Measurements from ENCODE around the gene SOX13. TPM values are rescaled to one million over a fixed set of nuclear protein-coding genes. Genes with fewer than 3 reads are reported as not detected.
A peak's percentile ranks its signal among the peaks of the same experiment; 100 is the strongest.

The SOX13 gene
- total RNA-seq: 1 to 10 TPM; 1.9 to 3.9 TPM

- H3K36me3 Mint-ChIP-seq (ENCODE audit: insufficient read depth in 2 of 2): peaks cover 0 to under 1% of the 10 kb centered on the region in 2 donors
- peak; percentile 71 to 76 for ATAC-seq (replicated peaks in 1 of 2)
- H3K27ac Mint-ChIP-seq: no peak within 1 kb of the TSS
- H3K4me3 Mint-ChIP-seq: peak within 1 kb of the TSS; percentile 87 to 88
- peak; percentile 31 to 37 for DNase-seq
- H3K27me3 Mint-ChIP-seq (ENCODE audit: low read depth): peaks cover 63% of the 10 kb centered on the region
- H3K4me1 Mint-ChIP-seq (ENCODE audit: low read depth): peaks cover 12% of the 10 kb centered on the region
- H3K9me3 Mint-ChIP-seq: no peaks in the 10 kb centered on the region
Observed at GRCh38 chr1:204072931-204073836, at the start of gene SOX13. Gene SOX13 (plus strand): TSS chr1:204073115. CDS start chr1:204112916, 39,801 bp downstream.

GRCh38 chr1:204025917-204026707 is 46.8 kb upstream of the SOX13 start:
- H3K4me1 Mint-ChIP-seq (ENCODE audit: low read depth): no peaks in the 10 kb centered on the region
- ATAC-seq (replicated peaks in 1 of 2) (no peak), DNase-seq (no peak)
- no peak overlapping the region for H3K27ac Mint-ChIP-seq
- peaks cover 17% of the 10 kb centered on the region for H3K27me3 Mint-ChIP-seq (ENCODE audit: low read depth)
- H3K36me3 Mint-ChIP-seq (ENCODE audit: insufficient read depth in 2 of 2): no peaks in the 10 kb centered on the region
- no peaks in the 10 kb centered on the region for H3K9me3 Mint-ChIP-seq
- no peak overlapping the region for H3K4me3 Mint-ChIP-seq

GRCh38 chr1:204027446-204027845 is 45.5 kb upstream of the SOX13 start:
- Mint-ChIP-seq H3K27ac (no peak overlapping the region), H3K9me3 (no peaks in the 10 kb centered on the region), H3K4me1 (ENCODE audit: low read depth) (no peaks in the 10 kb centered on the region), H3K36me3 (ENCODE audit: insufficient read depth in 2 of 2) (no peaks in the 10 kb centered on the region), H3K27me3 (ENCODE audit: low read depth) (peaks cover 17% of the 10 kb centered on the region), H3K4me3 (no peak overlapping the region)
- ATAC-seq (replicated peaks in 1 of 2): no peak
- no peak for DNase-seq

- Mint-ChIP-seq H3K27ac (no peak overlapping the region), H3K4me3 (no peak overlapping the region), H3K27me3 (ENCODE audit: low read depth) (peaks cover 17% of the 10 kb centered on the region), H3K36me3 (ENCODE audit: insufficient read depth in 2 of 2) (no peaks in the 10 kb centered on the region), H3K9me3 (no peaks in the 10 kb centered on the region), H3K4me1 (ENCODE audit: low read depth) (no peaks in the 10 kb centered on the region)
- no peak for ATAC-seq (replicated peaks in 1 of 2)
- no peak for DNase-seq
Observed at GRCh38 chr1:204029016-204029415, 43.9 kb upstream of the SOX13 start.

GRCh38 chr1:204031098-204031710 is 41.7 kb upstream of the SOX13 start:
- ATAC-seq (replicated peaks in 1 of 2) (no peak), DNase-seq (no peak)
- Mint-ChIP-seq H3K27ac (no peak overlapping the region), H3K36me3 (ENCODE audit: insufficient read depth in 2 of 2) (no peaks in the 10 kb centered on the region), H3K4me1 (ENCODE audit: low read depth) (no peaks in the 10 kb centered on the region), H3K27me3 (ENCODE audit: low read depth) (peaks cover 10% of the 10 kb centered on the region), H3K9me3 (no peaks in the 10 kb centered on the region), H3K4me3 (no peak overlapping the region)

GRCh38 chr1:204032642-204033235 is 40.2 kb upstream of the SOX13 start:
- H3K27ac Mint-ChIP-seq: no peak overlapping the region
- H3K27me3 Mint-ChIP-seq (ENCODE audit: low read depth): no peaks in the 10 kb centered on the region
- H3K36me3 Mint-ChIP-seq (ENCODE audit: insufficient read depth in 2 of 2): no peaks in the 10 kb centered on the region
- H3K4me3 Mint-ChIP-seq: no peak overlapping the region
- DNase-seq (no peak), ATAC-seq (replicated peaks in 1 of 2) (no peak)
- no peaks in the 10 kb centered on the region for H3K4me1 Mint-ChIP-seq (ENCODE audit: low read depth)
- no peaks in the 10 kb centered on the region for H3K9me3 Mint-ChIP-seq

- H3K27ac Mint-ChIP-seq: no peak overlapping the region
- no peak overlapping the region for H3K4me3 Mint-ChIP-seq
- H3K9me3 Mint-ChIP-seq: no peaks in the 10 kb centered on the region
- no peaks in the 10 kb centered on the region for H3K36me3 Mint-ChIP-seq (ENCODE audit: insufficient read depth in 2 of 2)
- H3K27me3 Mint-ChIP-seq (ENCODE audit: low read depth): no peaks in the 10 kb centered on the region
- DNase-seq: no peak
- H3K4me1 Mint-ChIP-seq (ENCODE audit: low read depth): no peaks in the 10 kb centered on the region
- no peak for ATAC-seq (replicated peaks in 1 of 2)
Observed at GRCh38 chr1:204033306-204033705, 39.6 kb upstream of the SOX13 start.

GRCh38 chr1:204036882-204037655 is 35.8 kb upstream of the SOX13 start:
- Mint-ChIP-seq H3K9me3 (no peaks in the 10 kb centered on the region), H3K27me3 (ENCODE audit: low read depth) (no peaks in the 10 kb centered on the region), H3K4me1 (ENCODE audit: low read depth) (no peaks in the 10 kb centered on the region), H3K27ac (no peak overlapping the region), H3K36me3 (ENCODE audit: insufficient read depth in 2 of 2) (no peaks in the 10 kb centered on the region), H3K4me3 (no peak overlapping the region)
- DNase-seq: no peak
- no peak for ATAC-seq (replicated peaks in 1 of 2)

GRCh38 chr1:204041232-204041767 is 31.6 kb upstream of the SOX13 start:
- H3K4me3 Mint-ChIP-seq: no peak overlapping the region
- H3K27ac Mint-ChIP-seq: no peak overlapping the region
- ATAC-seq (replicated peaks in 1 of 2): no peak
- DNase-seq: no peak
- H3K36me3 Mint-ChIP-seq (ENCODE audit: insufficient read depth in 2 of 2): no peaks in the 10 kb centered on the region
- H3K27me3 Mint-ChIP-seq (ENCODE audit: low read depth): no peaks in the 10 kb centered on the region
- peaks cover 1 to 3% of the 10 kb centered on the region in 2 donors for H3K9me3 Mint-ChIP-seq
- H3K4me1 Mint-ChIP-seq (ENCODE audit: low read depth): no peaks in the 10 kb centered on the region

- Mint-ChIP-seq H3K36me3 (ENCODE audit: insufficient read depth in 2 of 2) (no peaks in the 10 kb centered on the region), H3K4me1 (ENCODE audit: low read depth) (no peaks in the 10 kb centered on the region), H3K4me3 (no peak overlapping the region), H3K27me3 (ENCODE audit: low read depth) (no peaks in the 10 kb centered on the region), H3K9me3 (peaks cover 1 to 3% of the 10 kb centered on the region in 2 donors), H3K27ac (no peak overlapping the region)
- DNase-seq: no peak
- ATAC-seq (replicated peaks in 1 of 2): no peak
Observed at GRCh38 chr1:204041803-204042505, 31.0 kb upstream of the SOX13 start.

GRCh38 chr1:204042516-204042915 is 30.4 kb upstream of the SOX13 start:
- DNase-seq (no peak), ATAC-seq (replicated peaks in 1 of 2) (no peak)
- Mint-ChIP-seq H3K9me3 (peaks cover 1 to 3% of the 10 kb centered on the region in 2 donors), H3K4me1 (ENCODE audit: low read depth) (no peaks in the 10 kb centered on the region), H3K27me3 (ENCODE audit: low read depth) (no peaks in the 10 kb centered on the region), H3K36me3 (ENCODE audit: insufficient read depth in 2 of 2) (no peaks in the 10 kb centered on the region), H3K4me3 (no peak overlapping the region), H3K27ac (no peak overlapping the region)
